Keratinocyte (primary cell): ENCODE results near the gene ZNF674.

Experiments used
- CTCF ChIP-seq, 3 experiments: IDR thresholded peaks in 1 of 3; conservative IDR thresholded peaks in 1 of 3; optimal IDR thresholded peaks in 1 of 3; 2 replicates in 2 of 3; 3 replicates in 1 of 3; pipeline versions ENCODE3 to v1.5.1; 2011; ENCODE audit warnings: low read length in 3 of 3, mild to moderate bottlenecking in 3 of 3, moderate library complexity in 2 of 3, control low read depth in 1 of 3, inconsistent platforms in 1 of 3; ENCODE audit not compliant: insufficient read depth in 2 of 3; ENCODE audit errors: extremely low read depth in 1 of 3
- EZH2 ChIP-seq: IDR thresholded peaks from one replicate; pipeline ENCODE4 v1.6.1; 2012; ENCODE audit warnings: inconsistent platforms, mild to moderate bottlenecking, low read length, moderate library complexity

- TF ChIP-seq CTCF (optimal IDR thresholded peaks at IDR 0.05 in 1 of 3, IDR thresholded peaks at IDR 0.05 in 1 of 3, conservative IDR thresholded peaks at IDR 0.05 in 1 of 3; ENCODE audit: extremely low read depth in 1 of 3, insufficient read depth in 2 of 3, low read length in 3 of 3), result peak in 1 of 3 experiments; percentile 11
- TF ChIP-seq EZH2, result no peak
Observed at GRCh38 chrX:46574774-46575381, 29.7 kb upstream of the ZNF674 start.
